ENCODE results near the gene PHRF1. TPM values are rescaled to one million over a fixed set of nuclear protein-coding genes. Genes with fewer than 3 reads are reported as not detected.

The PHRF1 gene
- total and polyA plus RNA-seq, 2 donors (not counting 3 experiments of a cell fraction or from before 2014, with no cell fraction given), result 14.2 to 39.4 TPM

GRCh38 chr11:625636-626268, 49.5 kb downstream of the PHRF1 start:
- dilution Hi-C loops (cut with MboI; ENCODE audit: extremely low pct_ligation_motif_present, low sequenced_read_pairs), result no loop called here
- ChIA-PET POLR2A (no interaction called here), CTCF (no interaction called here)
- H3K9me1 ChIP-seq (replicated peaks; ENCODE audit: control insufficient read depth, extremely low read depth, insufficient read depth, low read length), result no peaks in the 10 kb centered on the region
- H3K9me3 ChIP-seq (replicated peaks; ENCODE audit: control insufficient read depth, insufficient read depth, low read length), result no peaks in the 10 kb centered on the region
- no peaks in the 10 kb centered on the region for H3K4me1 ChIP-seq (ENCODE audit: control insufficient read depth, extremely low read depth, insufficient read depth, low read length)
- no peaks in the 10 kb centered on the region for H3K79me2 ChIP-seq (ENCODE audit: control insufficient read depth, insufficient read depth, low read length)
- FAIRE-seq, result no peak
- no TSS peak for BruUV-seq (replicated peaks)
- no peak overlapping the region for H3K9ac ChIP-seq (replicated peaks; ENCODE audit: extremely low read depth, insufficient read depth, low read length)
- peaks cover 4 to 14% of the 10 kb centered on the region in 2 experiments for H3K27me3 ChIP-seq (ENCODE audit: control insufficient read depth in 2 of 2, insufficient read depth in 2 of 2, low read length in 2 of 2)
- no peak overlapping the region for H2AFZ ChIP-seq (ENCODE audit: low read depth, low read length)
- no peak overlapping the region for H3K4me2 ChIP-seq (ENCODE audit: insufficient read depth, low read length)
- intact Hi-C loops (cut with micrococcal nuclease), result no loop called here
- no peaks in the 10 kb centered on the region for H3K36me3 ChIP-seq (ENCODE audit: control insufficient read depth in 2 of 2, extremely low read depth in 1 of 2, insufficient read depth in 2 of 2, low read length in 2 of 2)
- no peak overlapping the region for H3K27ac ChIP-seq (ENCODE audit: insufficient read depth, low read depth, low read length)
- TF ChIP-seq EZH2 (IDR thresholded peaks at IDR 0.05; ENCODE audit: borderline replicate concordance, low read depth, low read length, severe bottlenecking), result no peak
- TF ChIP-seq JUN (IDR thresholded peaks at IDR 0.05; ENCODE audit: borderline replicate concordance, insufficient read depth, insufficient read length, low read depth), result no peak
- no peak for TF ChIP-seq GATA2 (IDR thresholded peaks at IDR 0.05; ENCODE audit: insufficient read depth, insufficient read length, low read depth, low read length)
- TF ChIP-seq MYC (IDR thresholded peaks at IDR 0.05; ENCODE audit: low read depth, low read length), result no peak
- TF ChIP-seq, protein P1, sequence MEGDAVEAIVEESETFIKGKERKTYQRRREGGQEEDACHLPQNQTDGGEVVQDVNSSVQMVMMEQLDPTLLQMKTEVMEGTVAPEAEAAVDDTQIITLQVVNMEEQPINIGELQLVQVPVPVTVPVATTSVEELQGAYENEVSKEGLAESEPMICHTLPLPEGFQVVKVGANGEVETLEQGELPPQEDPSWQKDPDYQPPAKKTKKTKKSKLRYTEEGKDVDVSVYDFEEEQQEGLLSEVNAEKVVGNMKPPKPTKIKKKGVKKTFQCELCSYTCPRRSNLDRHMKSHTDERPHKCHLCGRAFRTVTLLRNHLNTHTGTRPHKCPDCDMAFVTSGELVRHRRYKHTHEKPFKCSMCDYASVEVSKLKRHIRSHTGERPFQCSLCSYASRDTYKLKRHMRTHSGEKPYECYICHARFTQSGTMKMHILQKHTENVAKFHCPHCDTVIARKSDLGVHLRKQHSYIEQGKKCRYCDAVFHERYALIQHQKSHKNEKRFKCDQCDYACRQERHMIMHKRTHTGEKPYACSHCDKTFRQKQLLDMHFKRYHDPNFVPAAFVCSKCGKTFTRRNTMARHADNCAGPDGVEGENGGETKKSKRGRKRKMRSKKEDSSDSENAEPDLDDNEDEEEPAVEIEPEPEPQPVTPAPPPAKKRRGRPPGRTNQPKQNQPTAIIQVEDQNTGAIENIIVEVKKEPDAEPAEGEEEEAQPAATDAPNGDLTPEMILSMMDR (IDR thresholded peaks at IDR 0.05; ENCODE audit: extremely low read depth in 1 of 2, insufficient read depth in 1 of 2, low read depth in 1 of 2, low read length in 2 of 2), result no peak
- no peak for TF ChIP-seq FOS (IDR thresholded peaks at IDR 0.05; ENCODE audit: borderline replicate concordance, insufficient read depth, low read length)
- no peak for TF ChIP-seq MAX (IDR thresholded peaks at IDR 0.05; ENCODE audit: insufficient read depth, insufficient read length)
- no peak for TF ChIP-seq POLR2AphosphoS5 (IDR thresholded peaks at IDR 0.05; ENCODE audit: insufficient read depth, low read depth, low read length)
- TF ChIP-seq POLR2A (IDR thresholded peaks at IDR 0.05; ENCODE audit: low read depth, low read length), result no peak
- H3K4me3 ChIP-seq (replicated peaks in 1 of 3; ENCODE audit: insufficient read depth in 1 of 3, low read depth in 1 of 3, low read length in 3 of 3), result no peak overlapping the region
- H4K20me1 ChIP-seq (replicated peaks; ENCODE audit: control insufficient read depth, extremely low read depth, insufficient read depth, low read length), result no peaks in the 10 kb centered on the region
- DNase-seq (ENCODE audit: low read depth, low spot score), result no peak
